HepG2 (cell line): ENCODE data around the gene C4orf46. TPM values are rescaled to one million over a fixed set of nuclear protein-coding genes. Genes with fewer than 3 reads are reported as not detected.

Experiments used
- ATAC-seq: fragments of 200-7000 bp; cut with Tn5 transposase; 3 replicates; pipeline ENCODE4 v1.9.1; 2020; ENCODE audit warnings: mild to moderate bottlenecking, moderate library complexity
- BruUV-seq: library from RNA; stranded (reverse); fragments of 400-500 nt; replicated peaks from 2 replicates; lab custom pipeline; 2021; lab: Mats Ljungman, UMichigan
- CTCF ChIA-PET: fragments of 300-600 bp; formaldehyde crosslinking; extraction: SDS; loops from one replicate; lab custom pipeline; 2021; ENCODE audit warnings: low total read pairs, inconsistent platforms, low intra/inter-chr PET ratio; lab: Yijun Ruan, JAX
- POLR2A ChIA-PET: fragments of 350-600 bp; sonication (Branson Sonifier 250); formaldehyde crosslinking; loops from one replicate; lab custom pipeline; 2020; ENCODE audit warnings: antibody characterized with exemption, inconsistent platforms; lab: Yijun Ruan, JAX
- DNase-seq: peaks from one replicate; pipeline ENCODE4 v3.0.0-alpha.2; 2015; ENCODE audit warnings: low spot score
- FAIRE-seq: peaks from 3 replicates; lab custom pipeline; 2011; peaks lifted over from hg19 to GRCh38; lab: Jason Lieb, UNC
- H2AFZ ChIP-seq: one replicate; pipeline ENCODE4 v1.6.1; 2011; ENCODE audit warnings: low read length, inconsistent platforms
- H3K27ac ChIP-seq: fragments of 300-600 bp; 3 replicates; pipeline ENCODE4 v1.8.0; 2011; ENCODE audit warnings: mixed run types, mild to moderate bottlenecking, mixed read lengths, low read length, inconsistent platforms; ENCODE audit not compliant: insufficient read depth; ENCODE audit errors: extremely low read length
- H3K27me3 ChIP-seq, 2 experiments: fragments of 200-600 bp in 1 of 2; 2 replicates in 1 of 2; 3 replicates in 1 of 2; pipeline versions ENCODE4 v1.6.0 to v1.8.0; 2011; ENCODE audit warnings: low read length in 2 of 2, mild to moderate bottlenecking in 2 of 2, moderate library complexity in 2 of 2, inconsistent platforms in 1 of 2; ENCODE audit not compliant: insufficient read depth in 2 of 2, control insufficient read depth in 1 of 2
- H3K36me3 ChIP-seq, 2 experiments: fragments of 200-600 bp in 1 of 2; replicated peaks in 1 of 2; 2 replicates in 1 of 2; 3 replicates in 1 of 2; pipeline versions ENCODE4 v1.5.1 to v1.8.0; 2011; ENCODE audit warnings: low read length in 2 of 2, inconsistent platforms in 1 of 2; ENCODE audit not compliant: insufficient read depth in 2 of 2, control insufficient read depth in 1 of 2
- H3K4me1 ChIP-seq: 2 replicates; pipeline ENCODE4 v1.5.1; 2012; ENCODE audit warnings: low read length, inconsistent platforms; ENCODE audit not compliant: insufficient read depth
- H3K4me2 ChIP-seq: 2 replicates; pipeline ENCODE4 v1.6.0; 2011; ENCODE audit warnings: low read depth, low read length, inconsistent platforms
- H3K4me3 ChIP-seq, 3 experiments: fragments of 200-600 bp in 1 of 3; sonication (generic), shearing (Covaris generic) in 1 of 3; replicated peaks in 1 of 3; 2 replicates each; pipeline ENCODE4 v1.5.1; 2011 to 2016; ENCODE audit warnings: low read length in 3 of 3, inconsistent platforms in 2 of 3, low read depth in 2 of 3, mild to moderate bottlenecking in 2 of 3, control low read depth in 1 of 3, mixed read lengths in 1 of 3; ENCODE audit not compliant: insufficient read depth in 1 of 3
- H3K79me2 ChIP-seq: one replicate; pipeline ENCODE4 v1.6.1; 2011; ENCODE audit warnings: low read length, inconsistent platforms; ENCODE audit not compliant: insufficient read depth
- H3K9ac ChIP-seq: 2 replicates; pipeline ENCODE4 v1.6.0; 2011; ENCODE audit warnings: mild to moderate bottlenecking, low read depth, low read length, inconsistent platforms; ENCODE audit not compliant: insufficient read depth
- H3K9me3 ChIP-seq: 2 replicates; pipeline ENCODE4 v1.5.1; 2012; ENCODE audit warnings: mild to moderate bottlenecking, low read length
- H4K20me1 ChIP-seq: 2 replicates; pipeline ENCODE4 v1.6.0; 2011; ENCODE audit warnings: inconsistent platforms, mild to moderate bottlenecking, low read length, moderate library complexity; ENCODE audit not compliant: insufficient read depth
- STAG1 ChIP-seq: sonication (generic); formaldehyde crosslinking; IDR thresholded peaks from 2 replicates; pipeline ENCODE4 v1.4.0; 2020; ENCODE audit warnings: missing genetic modification reagents
- TARDBP ChIP-seq: sonication (generic); formaldehyde crosslinking; IDR thresholded peaks from 2 replicates; pipeline ENCODE4 v1.8.0; 2022; ENCODE audit warnings: mild to moderate bottlenecking, missing genetic modification reagents
- TRAFD1 ChIP-seq: sonication (generic); formaldehyde crosslinking; IDR thresholded peaks from 2 replicates; pipeline ENCODE4 v1.5.1; 2020; ENCODE audit warnings: missing genetic modification reagents, mild to moderate bottlenecking, borderline replicate concordance
- U2AF2 ChIP-seq: fragments of 200-400 bp; formaldehyde crosslinking; IDR thresholded peaks from 2 replicates; pipeline ENCODE4 v1.6.1; 2017; ENCODE audit warnings: low read depth, mild to moderate bottlenecking, low read length
- WGBS: methylation state at CpG from one replicate; pipeline ENCODE4 v1.1.6; 2017; ENCODE audit warnings: low lambda C conversion rate; 5-methylcytosine and 5-hydroxymethylcytosine counted together
- in situ Hi-C: cut with HindIII; loops from 2 replicates; pipeline ENCODE4 v1.10.0; 2017; ENCODE audit warnings: low pct_unique_long_range_greater_than_20kb; ENCODE audit not compliant: extremely low pct_ligation_motif_present
- intact Hi-C: fragments of 100-400 bp; cut with micrococcal nuclease; formaldehyde crosslinking; loops from one replicate; pipeline ENCODE4 v1.10.0; 2022; ENCODE audit not compliant: unreplicated experiment
- polyA plus RNA-seq, 8 experiments: library from polyadenylated mRNA; depleted of rRNA in 3 of 8; stranded (reverse) in 7 of 8; unstranded in 1 of 8; fragments of >200 nt; fragmentation: Illumina TruSeq in 4 of 8; extraction: Trizol in 4 of 8; gene quantifications; 2 replicates each; pipeline versions ENCODE4 v1.2.1 to v1.2.3, GENCODE V29; 2011 to 2016; ENCODE audit warnings: low read depth in 4 of 8, missing spikeins in 1 of 8, mixed read lengths in 1 of 8; ENCODE audit not compliant: insufficient read depth in 1 of 8
- total RNA-seq, 5 experiments: library from RNA; depleted of rRNA; stranded (reverse); fragments of >200 nt; fragmentation: Illumina TruSeq; extraction: Trizol; gene quantifications; 2 replicates each; pipeline ENCODE4 v1.2.3, GENCODE V29; 2016; ENCODE audit warnings: low read depth in 1 of 5

C4orf46 gene
- total and polyA plus RNA-seq, 2 of the 13 experiments (the other 11 are each of a cell fraction or from before 2014, with no cell fraction given) = 8.5 to 10.4 TPM

- POLR2A ChIA-PET = no interaction called here
- H3K4me3 ChIP-seq = no peak overlapping the region
- no peaks in the 10 kb centered on the region for H3K27me3 ChIP-seq
- no peak for TF ChIP-seq TARDBP (CRISPR knock-in tag)
- TF ChIP-seq STAG1 = peak; percentile 54
- H3K27ac ChIP-seq = no peak overlapping the region
- FAIRE-seq = no peak
- H4K20me1 ChIP-seq = no peaks in the 10 kb centered on the region
- CTCF ChIA-PET = no interaction called here
- no peaks in the 10 kb centered on the region for H3K9me3 ChIP-seq
- no peak overlapping the region for H3K4me2 ChIP-seq
- peaks cover 11 to 67% of the 10 kb centered on the region in 2 experiments for H3K36me3 ChIP-seq
- DNase-seq = no peak
- intact Hi-C loops = no loop called here
- no peaks in the 10 kb centered on the region for H3K4me1 ChIP-seq
- WGBS = 100% methylated on average over 1 of the region's 1 CpG
- BruUV-seq = no TSS peak
- no peak overlapping the region for H3K9ac ChIP-seq
- 0 out of 3 replicates have a peak, but pooled peaks have one; percentile 29 for ATAC-seq
- in situ Hi-C loops = no loop called here
- H3K79me2 ChIP-seq = no peaks in the 10 kb centered on the region
- no peak overlapping the region for H2AFZ ChIP-seq
These were observed 39.1 kb upstream of the C4orf46 start for GRCh38 chr4:158710814-158711213.

GRCh38 chr4:158704274-158704673, 32.6 kb upstream of the C4orf46 start:
- Histone ChIP-seq H4K20me1 (no peaks in the 10 kb centered on the region), H3K9ac (no peak overlapping the region), H3K4me2 (no peak overlapping the region), H3K4me3 (no peak overlapping the region), H3K9me3 (no peaks in the 10 kb centered on the region), H3K79me2 (no peaks in the 10 kb centered on the region), H3K4me1 (no peaks in the 10 kb centered on the region), H3K36me3 (peaks cover 0 to 9% of the 10 kb centered on the region in 2 experiments; a peak in 2 of 5 replicates), H3K27ac (no peak overlapping the region), H2AFZ (no peak overlapping the region), H3K27me3 (no peaks in the 10 kb centered on the region)
- no TSS peak for BruUV-seq
- in situ Hi-C loops (no loop called here), intact Hi-C loops (no loop called here)
- no peak for TF ChIP-seq U2AF2
- no peak for TF ChIP-seq TRAFD1 (CRISPR knock-in tag)
- no peak for FAIRE-seq
- ChIA-PET POLR2A (no interaction called here), CTCF (no interaction called here)
- ATAC-seq = peak; percentile 29; the same call in 1 of the 3 replicates
- 95% methylated on average over 4 of the region's 4 CpGs for WGBS
- DNase-seq = no peak
